HG03135 (cell line): ENCODE results near the gene OTX2.

Experiments used
- ATAC-seq: cut with Tn5 transposase; IDR thresholded peaks from one replicate; pipeline ENCODE4 v1.9.1; 2021; ENCODE audit warnings: mild to moderate bottlenecking, moderate library complexity; ENCODE audit not compliant: unreplicated experiment

Gene OTX2

DNA sequence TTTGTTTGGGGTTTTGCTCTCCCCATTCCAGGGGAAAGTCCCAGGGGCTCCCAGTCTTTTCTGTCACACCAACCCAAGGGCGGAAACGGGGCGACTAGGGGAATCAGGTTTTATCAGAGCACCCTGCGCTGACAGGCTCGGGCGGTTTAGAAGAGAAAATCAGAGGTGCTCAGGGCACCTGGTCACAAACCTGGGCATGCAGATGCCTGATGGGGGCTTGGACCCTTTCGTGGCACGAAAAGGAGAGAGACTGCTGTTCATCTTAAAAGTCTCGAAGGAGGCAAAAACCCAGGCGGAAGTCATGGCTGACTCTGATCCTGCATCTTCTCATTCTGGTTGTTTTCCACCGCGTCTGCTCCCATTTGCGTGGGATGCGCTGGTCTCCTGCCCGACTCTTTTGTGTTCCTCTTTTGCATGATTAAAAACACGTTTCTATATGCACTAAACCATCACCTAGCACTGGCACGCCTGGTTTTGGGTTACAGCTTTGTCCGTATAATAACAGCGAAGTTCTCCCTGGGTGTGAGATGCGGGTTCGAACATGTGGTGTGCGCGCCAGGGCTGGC lies 13.2 kb downstream of the OTX2 start:
- no peak for ATAC-seq

DNA sequence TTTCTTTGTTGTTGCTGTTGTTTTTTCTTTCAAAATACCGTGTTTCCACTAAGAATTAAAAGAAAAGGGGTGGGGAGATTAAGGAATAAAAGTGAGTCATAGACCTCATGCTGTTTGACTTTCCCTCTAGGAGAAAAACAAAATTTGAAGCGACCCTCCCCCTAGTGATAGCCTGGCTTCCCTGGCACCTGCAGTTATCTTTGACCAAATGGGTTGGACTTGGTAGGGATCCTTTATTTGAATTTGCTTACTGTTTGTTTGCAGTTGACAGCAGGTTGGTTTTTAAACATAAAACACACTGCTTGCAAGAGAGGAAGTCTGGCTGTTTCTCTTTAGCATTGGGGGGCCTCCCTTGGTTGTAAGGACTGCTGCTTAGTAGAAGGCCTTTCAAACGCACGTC lies 14.0 kb downstream of the OTX2 start:
- ATAC-seq = no peak

GRCh38 chr14:56795284-56795622 lies 15.0 kb downstream of the OTX2 start:
- no peak for ATAC-seq

DNA sequence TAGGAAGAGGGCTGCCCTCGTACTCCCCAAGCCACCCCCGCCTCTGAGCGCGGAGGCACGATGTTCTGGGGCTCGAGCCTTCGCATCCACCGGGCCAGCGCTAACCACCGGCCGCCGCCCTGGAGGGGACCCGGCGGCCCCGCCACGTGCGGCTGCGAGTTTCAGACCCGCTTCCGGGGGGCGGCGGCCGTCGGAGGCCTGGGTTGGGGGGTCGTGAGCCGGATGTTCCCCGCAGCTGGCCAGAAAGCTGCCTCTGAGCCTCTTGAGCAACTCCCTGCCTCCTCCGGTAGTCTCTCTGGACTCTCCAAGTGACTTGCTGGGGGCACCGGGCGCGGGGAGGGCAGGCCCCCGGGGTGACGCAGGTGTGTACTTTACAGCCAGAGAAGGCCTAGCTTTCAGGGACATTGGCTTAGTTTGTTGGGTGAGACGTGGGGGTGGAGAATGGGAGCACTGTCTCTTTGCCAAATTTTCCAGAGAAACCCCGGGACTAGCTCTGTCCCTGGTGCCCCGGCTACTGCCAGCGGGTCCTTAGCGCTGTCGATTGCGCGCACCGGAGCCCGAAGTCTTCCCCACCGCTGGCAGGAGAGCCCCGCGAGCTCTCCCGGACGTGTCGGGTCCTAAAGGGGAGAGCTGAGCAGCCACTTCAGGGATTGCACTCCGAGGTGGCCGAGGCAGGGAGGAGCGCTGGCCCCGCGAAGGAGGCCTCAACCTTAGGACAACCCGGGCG lies 15.6 kb downstream of the OTX2 start:
- ATAC-seq = no peak

GRCh38 chr14:56794088-56794556 lies 16.2 kb downstream of the OTX2 start:
- ATAC-seq = no peak

DNA sequence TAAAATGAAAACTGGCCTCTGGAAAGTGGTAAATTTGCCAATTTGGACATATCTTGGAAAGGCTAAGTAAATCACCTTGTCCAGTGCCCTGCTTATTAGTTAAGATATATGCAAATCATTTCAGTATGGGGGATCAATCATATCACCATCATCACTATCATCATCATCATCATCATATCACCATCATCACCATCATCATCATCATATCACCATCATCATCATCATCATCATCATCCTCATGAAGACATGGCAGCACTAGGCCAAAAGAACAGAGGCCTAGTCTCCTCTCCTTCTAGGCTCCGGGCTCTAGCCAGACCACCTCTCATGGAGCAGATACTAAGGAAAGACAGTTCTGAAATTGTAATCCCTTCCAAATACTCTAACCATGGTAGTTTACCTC lies 20.3 kb downstream of the OTX2 start:
- ATAC-seq = no peak

DNA sequence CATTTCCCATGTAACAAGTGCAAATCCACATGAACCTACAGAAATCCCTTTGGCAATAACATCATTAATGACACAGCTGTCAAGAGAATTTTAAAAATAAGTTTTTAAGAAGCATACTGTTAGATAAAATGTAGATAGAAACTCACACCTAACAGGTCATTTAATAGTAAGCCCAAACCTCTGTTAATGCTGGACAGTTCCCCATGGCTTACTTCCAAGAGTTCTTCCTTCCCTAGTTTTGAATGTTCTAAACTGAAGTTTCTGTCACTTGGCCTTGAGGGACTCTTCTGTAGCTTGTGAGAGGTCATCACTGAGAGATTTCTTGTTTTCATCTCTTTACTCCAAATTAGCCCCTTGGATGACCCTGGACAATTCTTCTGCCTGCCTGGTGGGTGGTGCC lies 22.7 kb downstream of the OTX2 start:
- ATAC-seq = no peak

- no peak for ATAC-seq
Measured at GRCh38 chr14:56782711-56783110, 27.6 kb downstream of the OTX2 start.

DNA sequence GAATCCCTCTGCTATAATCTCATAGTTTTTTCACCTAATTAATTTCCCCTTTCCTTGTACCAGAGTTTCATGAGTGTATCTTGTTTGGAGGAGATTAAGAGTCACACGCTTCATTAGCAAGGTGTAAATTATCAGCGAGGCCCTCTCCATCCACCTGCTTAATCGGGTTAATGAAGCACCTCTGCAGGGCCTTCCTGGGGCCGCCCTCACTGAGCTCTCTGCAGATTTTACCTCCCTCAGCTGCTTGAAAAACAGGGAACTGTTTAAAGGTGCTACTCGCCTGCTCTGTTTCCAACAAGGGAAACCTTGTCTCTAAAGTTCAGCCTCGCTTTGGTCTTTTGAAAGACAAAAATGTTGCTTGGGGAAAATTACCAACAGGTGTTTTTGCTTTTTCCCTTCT lies 35.8 kb downstream of the OTX2 start:
- no peak for ATAC-seq

GRCh38 chr14:56770512-56770911 lies 39.8 kb downstream of the OTX2 start:
- no peak for ATAC-seq

- ATAC-seq = no peak
Measured at GRCh38 chr14:56760164-56760914, 49.9 kb downstream of the OTX2 start.

DNA sequence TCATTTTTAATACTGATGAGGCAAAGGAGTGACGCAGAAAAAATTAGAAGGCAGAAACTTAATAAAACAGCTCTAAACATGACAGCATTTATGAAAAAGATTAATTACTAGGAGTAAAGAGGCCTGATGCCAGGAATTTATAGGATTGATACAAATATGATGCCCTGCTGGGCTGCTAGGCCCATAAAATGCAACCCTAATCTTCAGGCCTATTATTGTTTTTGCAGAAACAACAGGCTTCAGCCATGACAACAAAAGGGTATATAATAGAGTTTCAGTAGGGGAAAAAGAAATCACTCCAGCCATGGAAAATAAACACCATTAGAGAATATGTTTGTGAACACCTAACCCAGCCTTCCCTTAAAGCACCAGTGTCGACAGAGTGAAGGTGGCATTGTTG lies 50.6 kb downstream of the OTX2 start:
- no peak for ATAC-seq

DNA sequence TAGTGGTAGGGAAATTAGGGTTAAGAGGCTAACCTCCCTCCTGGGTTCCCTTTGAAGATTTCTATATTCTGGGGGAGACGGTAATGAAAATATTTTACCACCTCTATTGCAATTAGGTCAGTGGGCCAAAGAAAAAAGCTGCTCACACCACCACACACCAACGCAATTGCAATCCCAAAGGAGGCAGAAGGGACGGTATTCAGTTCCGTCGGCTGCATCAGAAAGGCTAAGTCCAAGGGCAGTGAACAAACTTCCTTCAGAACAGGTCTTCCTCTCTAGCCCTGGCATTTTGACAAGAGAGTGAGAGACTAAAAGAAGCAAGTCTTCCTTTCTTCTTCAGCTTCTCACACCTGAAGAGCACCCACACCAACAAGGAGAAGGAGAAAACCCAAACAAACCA lies 51.2 kb downstream of the OTX2 start:
- no peak for ATAC-seq

DNA sequence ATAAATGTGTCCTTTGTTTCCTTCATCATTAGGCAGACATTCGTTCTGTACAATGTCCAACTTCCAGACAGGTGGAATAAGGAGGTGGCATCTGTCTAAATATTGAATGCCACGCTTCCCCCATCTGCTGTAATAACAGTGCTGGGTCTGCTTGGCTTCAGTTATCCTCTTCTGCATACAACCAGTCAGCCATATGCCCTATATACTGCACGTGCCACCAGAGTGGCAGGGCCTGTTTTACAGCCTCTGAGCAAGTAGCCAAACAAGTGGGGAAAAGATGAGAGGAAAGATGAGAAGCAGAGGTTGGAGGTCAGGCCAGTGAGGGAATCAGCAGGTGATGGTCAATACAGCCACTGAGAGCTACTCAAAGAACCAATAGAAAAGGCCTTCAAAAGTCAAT lies 55.4 kb downstream of the OTX2 start:
- no peak for ATAC-seq

DNA sequence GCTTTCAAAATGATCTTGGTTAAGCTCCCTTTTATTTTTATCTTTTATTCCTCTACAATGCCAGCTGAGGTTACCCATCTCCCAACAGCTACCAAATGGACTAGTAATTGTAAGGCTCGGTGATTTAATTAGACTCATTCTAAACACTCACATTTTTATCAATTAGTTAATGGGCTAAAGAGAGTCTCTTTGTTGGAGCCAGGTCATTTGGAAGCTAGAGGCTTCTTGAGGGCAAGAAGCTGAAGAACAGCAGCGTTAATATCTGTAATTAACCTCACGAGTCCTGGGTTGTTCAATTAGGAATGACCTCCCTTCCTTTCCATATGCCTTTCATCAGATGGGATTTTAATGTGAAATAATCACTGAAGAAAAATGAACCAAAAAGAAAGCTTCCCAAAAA lies 56.9 kb downstream of the OTX2 start:
- no peak for ATAC-seq

- no peak for ATAC-seq
Measured at GRCh38 chr14:56752428-56752827, 57.9 kb downstream of the OTX2 start.

DNA sequence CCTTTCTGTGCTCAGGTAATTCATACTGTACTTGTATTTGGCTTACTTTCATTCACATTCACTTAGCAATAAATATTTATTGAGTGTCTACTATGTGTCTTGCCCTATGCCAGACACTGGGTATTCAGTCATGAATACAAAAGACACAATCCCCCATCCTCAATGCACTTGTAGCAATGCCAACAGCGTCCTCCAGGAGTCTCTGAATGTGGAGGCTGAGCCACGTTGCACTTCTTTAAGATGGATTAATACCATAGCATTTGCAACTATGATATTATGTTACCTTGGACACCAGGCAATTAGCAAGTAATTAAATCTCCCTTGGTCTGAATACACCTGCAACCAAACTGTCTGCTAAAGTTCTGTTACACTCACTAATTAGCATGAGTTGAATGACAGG lies 58.8 kb downstream of the OTX2 start:
- ATAC-seq = no peak
